ENCODE data around the gene TSPAN14.

TSPAN14 gene

GRCh38 chr10:80491251-80492102 is 37.4 kb downstream of the TSPAN14 start:
- no peak for DNase-seq

GRCh38 chr10:80492848-80493521 is 38.9 kb downstream of the TSPAN14 start:
- DNase-seq: no peak

- no peak for DNase-seq
Measured at GRCh38 chr10:80493522-80494051, 39.5 kb downstream of the TSPAN14 start.

GRCh38 chr10:80496555-80497172 is 42.6 kb downstream of the TSPAN14 start:
- no peak for DNase-seq

GRCh38 chr10:80497187-80498077 is 43.3 kb downstream of the TSPAN14 start:
- no peak for DNase-seq

GRCh38 chr10:80498078-80498832 is 44.1 kb downstream of the TSPAN14 start:
- no peak for DNase-seq

- no peak for DNase-seq
Measured at GRCh38 chr10:80498833-80499741, 45.0 kb downstream of the TSPAN14 start.

GRCh38 chr10:80500572-80501380 is 46.7 kb downstream of the TSPAN14 start:
- DNase-seq: no peak

- DNase-seq: no peak
Measured at GRCh38 chr10:80501381-80501912, 47.3 kb downstream of the TSPAN14 start.

- DNase-seq: no peak
Measured at GRCh38 chr10:80501913-80502521, 47.9 kb downstream of the TSPAN14 start.

GRCh38 chr10:80502621-80503583 is 48.8 kb downstream of the TSPAN14 start:
- no peak for DNase-seq

GRCh38 chr10:80503584-80504157 is 49.6 kb downstream of the TSPAN14 start:
- no peak for DNase-seq

GRCh38 chr10:80504158-80504811 is 50.2 kb downstream of the TSPAN14 start:
- no peak for DNase-seq

GRCh38 chr10:80504897-80505465 is 50.9 kb downstream of the TSPAN14 start:
- no peak for DNase-seq

- no peak for DNase-seq
Measured at GRCh38 chr10:80506189-80506575, 52.1 kb downstream of the TSPAN14 start.

GRCh38 chr10:80506836-80507487 is 52.9 kb downstream of the TSPAN14 start:
- no peak for DNase-seq

All from cortex of kidney (tissue), 1 donor.